Lower leg skin (tissue), 3 donors: ENCODE data around the gene LGALS12.

Source experiments
- POLR2A ChIP-seq, 2 donors: fragments of 450-650 bp; IDR thresholded peaks; one replicate each; pipeline ENCODE4 v1.6.1; 2016 to 2017; ENCODE audit warnings: antibody characterized with exemption in 2 of 2, mild to moderate bottlenecking in 1 of 2, moderate library complexity in 1 of 2
- TF ChIP-seq, protein P1 (sequence below), 3 donors: fragments of 450-650 bp; IDR thresholded peaks; one replicate each; pipeline ENCODE4 v1.5.1; 2016; ENCODE audit warnings: antibody characterized with exemption in 3 of 3, mild to moderate bottlenecking in 3 of 3, moderate library complexity in 2 of 3

DNA sequence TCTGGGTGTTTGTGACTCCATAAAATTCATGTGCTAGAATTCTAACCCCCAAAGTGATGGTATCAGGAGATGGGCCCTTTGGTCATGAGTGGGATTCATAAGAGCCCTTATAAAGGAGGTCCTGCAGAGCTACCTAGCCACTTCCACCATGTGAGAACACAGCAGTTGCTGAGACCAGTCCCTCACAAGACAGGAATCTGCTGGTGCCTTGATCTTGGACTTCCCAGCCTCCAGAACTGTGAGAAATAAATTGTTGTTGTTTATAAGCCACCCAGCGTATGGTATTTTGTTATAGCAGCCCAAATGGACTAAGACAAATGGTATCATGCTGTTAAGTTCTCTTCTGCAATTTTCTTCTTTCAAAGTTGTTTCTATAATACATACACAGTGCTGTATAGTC lies 13.4 kb upstream of the LGALS12 start:
- TF ChIP-seq POLR2A (IDR thresholded peaks at IDR 0.05) = no peak
- TF ChIP-seq, protein P1, sequence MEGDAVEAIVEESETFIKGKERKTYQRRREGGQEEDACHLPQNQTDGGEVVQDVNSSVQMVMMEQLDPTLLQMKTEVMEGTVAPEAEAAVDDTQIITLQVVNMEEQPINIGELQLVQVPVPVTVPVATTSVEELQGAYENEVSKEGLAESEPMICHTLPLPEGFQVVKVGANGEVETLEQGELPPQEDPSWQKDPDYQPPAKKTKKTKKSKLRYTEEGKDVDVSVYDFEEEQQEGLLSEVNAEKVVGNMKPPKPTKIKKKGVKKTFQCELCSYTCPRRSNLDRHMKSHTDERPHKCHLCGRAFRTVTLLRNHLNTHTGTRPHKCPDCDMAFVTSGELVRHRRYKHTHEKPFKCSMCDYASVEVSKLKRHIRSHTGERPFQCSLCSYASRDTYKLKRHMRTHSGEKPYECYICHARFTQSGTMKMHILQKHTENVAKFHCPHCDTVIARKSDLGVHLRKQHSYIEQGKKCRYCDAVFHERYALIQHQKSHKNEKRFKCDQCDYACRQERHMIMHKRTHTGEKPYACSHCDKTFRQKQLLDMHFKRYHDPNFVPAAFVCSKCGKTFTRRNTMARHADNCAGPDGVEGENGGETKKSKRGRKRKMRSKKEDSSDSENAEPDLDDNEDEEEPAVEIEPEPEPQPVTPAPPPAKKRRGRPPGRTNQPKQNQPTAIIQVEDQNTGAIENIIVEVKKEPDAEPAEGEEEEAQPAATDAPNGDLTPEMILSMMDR (IDR thresholded peaks at IDR 0.05) = no peak
